Heart right ventricle (tissue), 16 donors: ENCODE results near the gene AATF. TPM values are rescaled to one million over a fixed set of nuclear protein-coding genes. Genes with fewer than 3 reads are reported as not detected.
"Not testable (repeated sequence)": the region's sequence is repeated elsewhere in the genome, so short reads cannot be mapped to it uniquely, and the experiment has no call there.

Source experiments
- ATAC-seq, 8 donors: fragments of 200-7000 bp; cut with Tn5 transposase; one replicate each; pipeline ENCODE4 v1.9.1; 2020; ENCODE audit warnings: mild to moderate bottlenecking in 8 of 8, moderate library complexity in 8 of 8, moderate number of reproducible peaks in 1 of 8
- DNase-seq, 2 donors: peaks; one replicate each; pipeline ENCODE4 v3.0.0-alpha.2; 2020
- H3K27ac ChIP-seq, 10 donors: fragments of 200-600 bp; sonication (generic) in 2 of 10; one replicate each; pipeline versions ENCODE4 v1.5.0 to v1.8.0; 2020 to 2022; ENCODE audit warnings: mild to moderate bottlenecking in 3 of 10
- H3K27me3 ChIP-seq, 7 donors: fragments of 200-600 bp; one replicate each; pipeline ENCODE4 v1.8.0; 2021 to 2022; ENCODE audit warnings: mild to moderate bottlenecking in 2 of 7
- H3K36me3 ChIP-seq, 9 donors: fragments of 200-600 bp; sonication (generic) in 1 of 9; one replicate each; pipeline versions ENCODE4 v1.5.0 to v1.8.0; 2020 to 2022; ENCODE audit warnings: mild to moderate bottlenecking in 2 of 9
- H3K4me1 ChIP-seq, 9 donors: fragments of 200-600 bp; sonication (generic) in 1 of 9; one replicate each; pipeline versions ENCODE4 v1.5.0 to v1.8.0; 2020 to 2022; ENCODE audit warnings: mild to moderate bottlenecking in 4 of 9
- H3K4me3 ChIP-seq, 10 donors: fragments of 200-600 bp; sonication (generic) in 2 of 10; one replicate each; pipeline versions ENCODE4 v1.5.0 to v1.8.0; 2020 to 2022; ENCODE audit warnings: mild to moderate bottlenecking in 7 of 10, moderate library complexity in 2 of 10
- H3K9me3 ChIP-seq, 11 donors: fragments of 200-600 bp in 10 of 11; sonication (generic) in 2 of 11; one replicate each; pipeline versions ENCODE4 v1.5.0 to v1.8.0; 2013 to 2022; ENCODE audit warnings: mild to moderate bottlenecking in 2 of 11, control low read depth in 1 of 11, moderate library complexity in 1 of 11
- CTCF ChIP-seq, 9 donors: fragments of 200-600 bp; sonication (generic) in 2 of 9; IDR thresholded peaks; one replicate each; pipeline versions ENCODE4 v1.5.0 to v1.8.0; 2021 to 2022; ENCODE audit warnings: antibody characterized with exemption in 9 of 9, mild to moderate bottlenecking in 5 of 9, moderate library complexity in 1 of 9
- WGBS, 2 donors: extraction: QIAGEN DNeasy Blood & Tissue Kit; methylation state at CpG; one replicate each; pipeline ENCODE4 v1.1.7; 2013; ENCODE audit warnings: inconsistent platforms in 1 of 2; 5-methylcytosine and 5-hydroxymethylcytosine counted together
- intact Hi-C, 10 donors: fragments of 100-400 bp; cut with DNase I; formaldehyde crosslinking; loops; one replicate each; pipeline versions ENCODE4 v1.11.1 to v1.14.2; 2022
- polyA plus RNA-seq, 2 donors: library from polyadenylated mRNA; stranded (reverse); fragments of 200-250 nt; gene quantifications; one replicate each; pipeline ENCODE4 v1.2.3, GENCODE V29; 2013
- total RNA-seq, 10 donors: library from RNA; stranded (reverse); fragmentation: NEBNext Ultra II Directional in 3 of 10; extraction: Animal tissue kit (Norgen Biotek cat#: 25700) in 3 of 10; gene quantifications; one replicate each; pipeline versions ENCODE4 v1.2.1 to v1.2.4, GENCODE V29; 2021 to 2023
- donor health status: Arrhythmogenic right ventricular cardiomyopathy.
- donor health status: ischemic (EF 13 %, LVEDD 7.1; RV severe dilation, severe dysfunction).
- donor health status: healthy with polysubstance abuse.
- donor health status: DM: no; HTN: yes; CAD: no.
- donor health status: DM: no; HTN: no; CAD: no.
- donor health status: ischemic (EF 25% LVEDD 6.9; RV normal size, moderate dysfunction).
- donor health status: ischemic (EF 25% LVEDD 5.7; RV mildly dilated, moderate dysfunction).
- donor health status: healthy.
- donor health status: DM: yes; HTN: yes; CAD: no.
- donor health status: Ischemic cardiomyopathy.
- donor health status: ischemic (EF 35%, LVEDD 5.7; RV mildly dilated, moderate dysfunction).
- donor health status: nonischemic (EF 11% LVEDD 7.7; RV severe dilation, severe dysfunction).
- donor health status: DM: yes; HTN: yes; CAD: no.
- donor health status: PGD.
- donor health status: ischemic (EF 29% LVEDD 5.4; RV normal size, mild dysfunction).
- donor health status: nonischemic (EF 23%, LVEDD 6.1; RV moderate dilation, normal function).

Gene AATF
- total and polyA plus RNA-seq, 12 donors, result 19.9 to 35.5 (median 26.0) TPM

GRCh38 chr17:37067555-37068111 is 118.9 kb downstream of the AATF start:
- Histone ChIP-seq H3K36me3 (no peaks in the 10 kb centered on the region), H3K4me3 (no peak overlapping the region), H3K9me3 (peaks cover 0 to 7% (median 0%) of the 10 kb centered on the region in 11 donors), H3K4me1 (no peaks in the 10 kb centered on the region), H3K27me3 (peaks cover 0 to 62% (median 38%) of the 10 kb centered on the region in 7 donors), H3K27ac (no peak overlapping the region)
- intact Hi-C loops, result no loop called here
- DNase-seq (peak in 1 of 2 donors; percentile 22), ATAC-seq (peak in 1 of 8 donors; percentile 73)
- WGBS, 2 donors, result 59 to 71% methylated on average over 13 of the region's 13 CpGs
- no peak for TF ChIP-seq CTCF (IDR thresholded peaks at IDR 0.05)

DNA sequence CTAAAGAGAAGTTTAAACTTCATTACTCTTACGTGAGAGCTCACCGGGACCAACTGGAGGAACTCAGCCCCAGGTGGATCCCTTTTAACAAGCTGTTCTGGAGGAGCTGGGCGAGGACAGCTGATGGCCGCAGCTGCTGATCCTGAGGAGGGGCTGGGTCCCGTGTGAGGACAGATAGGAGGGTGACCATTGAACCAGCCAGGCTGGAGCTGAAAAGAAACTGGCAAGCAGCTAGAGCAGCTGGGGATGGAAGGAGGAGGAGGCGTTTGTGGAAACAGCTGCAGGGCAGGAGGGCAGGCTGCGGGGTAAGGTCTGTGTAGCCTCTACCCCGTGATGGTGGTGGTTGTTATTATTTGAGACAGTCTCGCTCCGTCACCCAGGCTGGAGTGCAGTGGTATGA is 119.5 kb downstream of the AATF start:
- no peak for TF ChIP-seq CTCF (IDR thresholded peaks at IDR 0.05)
- H3K27me3 ChIP-seq, result peaks cover 0 to 60% (median 42%) of the 10 kb centered on the region in 7 donors
- no peak for DNase-seq
- H3K4me1 ChIP-seq, result no peaks in the 10 kb centered on the region
- 58 to 70% methylated on average over 10 of the region's 10 CpGs for WGBS, 2 donors
- no peaks in the 10 kb centered on the region for H3K36me3 ChIP-seq
- intact Hi-C loops, result no loop called here
- ATAC-seq, result peak in 1 of 8 donors; percentile 19
- no peak overlapping the region for H3K27ac ChIP-seq
- H3K9me3 ChIP-seq, result peaks cover 0 to 7% (median 0%) of the 10 kb centered on the region in 11 donors
- no peak overlapping the region for H3K4me3 ChIP-seq

DNA sequence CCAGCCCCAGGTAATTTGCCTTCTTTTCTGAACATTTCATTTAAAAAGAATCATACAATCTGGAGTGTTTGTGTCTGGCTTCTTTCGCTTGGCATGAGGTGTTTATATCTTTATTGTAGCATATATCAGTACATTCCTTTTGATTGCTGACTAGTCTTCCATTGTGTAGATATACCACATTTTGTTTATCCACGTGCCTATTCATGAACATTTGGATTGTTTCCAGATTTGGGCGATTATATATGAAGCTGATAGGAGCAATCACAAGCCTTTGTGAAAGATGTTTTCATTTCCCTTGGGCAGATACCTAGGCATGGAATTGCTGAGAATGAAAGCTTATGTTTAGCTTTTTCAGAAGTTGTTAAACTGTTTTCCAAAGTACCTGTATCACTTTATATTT is 120.3 kb downstream of the AATF start:
- no peak for TF ChIP-seq CTCF (IDR thresholded peaks at IDR 0.05)
- DNase-seq (no peak), ATAC-seq (no peak)
- H3K9me3 ChIP-seq, result peaks cover 0 to 7% (median 0%) of the 10 kb centered on the region in 11 donors
- no peaks in the 10 kb centered on the region for H3K36me3 ChIP-seq
- H3K4me1 ChIP-seq, result no peaks in the 10 kb centered on the region
- WGBS, 2 donors, result 88 to 93% methylated on average over 3 of the region's 3 CpGs
- no peak overlapping the region for H3K4me3 ChIP-seq
- intact Hi-C loops, result no loop called here
- no peak overlapping the region for H3K27ac ChIP-seq
- peaks cover 0 to 55% (median 42%) of the 10 kb centered on the region in 7 donors for H3K27me3 ChIP-seq

- peaks cover 0 to 13% (median 5%) of the 10 kb centered on the region in 7 donors for H3K27me3 ChIP-seq
- ATAC-seq, H3K9me3 ChIP-seq, H3K4me3 ChIP-seq, DNase-seq, H3K36me3 ChIP-seq, H3K27ac ChIP-seq, H3K4me1 ChIP-seq: not testable (repeated sequence)
- intact Hi-C loops, result loop anchor here in 1 of 10 donors (10.0 kb wide), 1 partner anchor 61 kb away; no protein-coding TSS in a partner anchor
- 76 to 80% methylated on average over 3 of the region's 3 CpGs for WGBS, 2 donors
Measured at GRCh38 chr17:37073464-37073863, 124.7 kb downstream of the AATF start.

DNA sequence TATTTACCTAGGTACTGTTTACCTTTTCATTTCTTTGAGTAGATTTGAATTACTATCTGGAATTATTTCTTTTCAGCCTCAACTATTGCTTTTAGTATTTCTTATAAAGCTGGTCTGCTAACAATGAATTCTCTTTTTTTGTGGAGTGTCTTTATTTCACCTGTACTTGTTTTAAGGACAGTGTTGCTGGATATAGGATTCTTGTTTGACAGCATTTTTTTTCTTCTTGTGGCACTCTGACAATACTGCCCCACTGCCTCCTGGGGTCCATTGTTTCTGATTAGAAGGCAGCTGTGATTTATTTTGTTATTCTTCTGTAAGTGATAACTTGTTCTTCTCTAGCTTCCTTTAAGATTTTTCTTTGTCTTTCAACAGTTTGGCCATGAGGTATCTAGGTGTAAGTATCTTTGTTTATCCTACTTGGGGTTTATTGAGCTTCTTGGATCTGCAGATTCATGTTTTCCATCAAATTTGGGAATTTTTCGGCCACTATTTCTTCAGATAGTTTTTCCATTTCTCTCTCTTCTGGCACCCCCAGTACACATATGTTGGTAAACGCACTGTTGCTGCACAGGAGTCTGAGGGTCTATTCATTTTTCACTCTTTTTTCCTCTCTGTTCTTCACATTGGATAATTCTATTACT is 130.4 kb downstream of the AATF start:
- no peak overlapping the region for H3K27ac ChIP-seq
- peaks cover 0 to 16% (median 8%) of the 10 kb centered on the region in 11 donors for H3K9me3 ChIP-seq
- no peaks in the 10 kb centered on the region for H3K4me1 ChIP-seq
- intact Hi-C loops, result loop anchor here in 1 of 10 donors (10.0 kb wide), 1 partner anchor 56 kb away; no protein-coding TSS in a partner anchor
- H3K36me3 ChIP-seq, result no peaks in the 10 kb centered on the region
- WGBS, 2 donors, result 93% methylated on average over 2 of the region's 2 CpGs
- ATAC-seq (no peak), DNase-seq (no peak)
- H3K27me3 ChIP-seq, result no peaks in the 10 kb centered on the region
- no peak for TF ChIP-seq CTCF (IDR thresholded peaks at IDR 0.05)
- no peak overlapping the region for H3K4me3 ChIP-seq
